Vagina (tissue), 2 donors: Measurements from ENCODE around the gene VMAC.

ENCODE experiments used
- POLR2A ChIP-seq, 2 donors: fragments of 450-650 bp; IDR thresholded peaks; one replicate each; pipeline ENCODE4 v1.6.1; 2017; ENCODE audit warnings: antibody characterized with exemption in 2 of 2, mild to moderate bottlenecking in 2 of 2, moderate library complexity in 2 of 2
- TF ChIP-seq, protein P1 (sequence below), 3 experiments: fragments of 450-650 bp in 2 of 3; fragments of 200-600 bp in 1 of 3; sonication (generic) in 1 of 3; IDR thresholded peaks; one replicate each; pipeline ENCODE4 v1.5.1; 2017 to 2019; ENCODE audit warnings: antibody characterized with exemption in 3 of 3, mild to moderate bottlenecking in 2 of 3, moderate library complexity in 2 of 3

DNA sequence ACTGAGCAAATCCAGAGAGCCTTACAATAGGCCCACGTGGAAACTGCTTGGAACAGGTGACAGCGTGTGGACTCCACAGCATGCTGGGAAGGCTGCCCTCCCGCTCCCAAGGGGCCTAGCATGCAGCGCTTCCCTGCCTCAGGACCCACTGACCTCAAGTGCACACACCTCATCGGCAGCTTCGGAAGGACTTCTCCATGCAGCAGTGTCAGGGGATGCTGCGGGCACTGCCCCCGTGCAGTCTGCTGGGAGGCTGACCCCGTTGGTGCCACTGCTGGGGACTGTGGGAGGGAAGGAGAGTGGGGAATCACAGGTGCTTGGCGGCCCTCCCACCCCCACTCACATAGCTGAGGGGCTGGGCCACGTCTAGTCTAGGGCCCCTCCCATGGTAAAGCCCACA lies 26.6 kb downstream of the VMAC start:
- TF ChIP-seq, protein P1, sequence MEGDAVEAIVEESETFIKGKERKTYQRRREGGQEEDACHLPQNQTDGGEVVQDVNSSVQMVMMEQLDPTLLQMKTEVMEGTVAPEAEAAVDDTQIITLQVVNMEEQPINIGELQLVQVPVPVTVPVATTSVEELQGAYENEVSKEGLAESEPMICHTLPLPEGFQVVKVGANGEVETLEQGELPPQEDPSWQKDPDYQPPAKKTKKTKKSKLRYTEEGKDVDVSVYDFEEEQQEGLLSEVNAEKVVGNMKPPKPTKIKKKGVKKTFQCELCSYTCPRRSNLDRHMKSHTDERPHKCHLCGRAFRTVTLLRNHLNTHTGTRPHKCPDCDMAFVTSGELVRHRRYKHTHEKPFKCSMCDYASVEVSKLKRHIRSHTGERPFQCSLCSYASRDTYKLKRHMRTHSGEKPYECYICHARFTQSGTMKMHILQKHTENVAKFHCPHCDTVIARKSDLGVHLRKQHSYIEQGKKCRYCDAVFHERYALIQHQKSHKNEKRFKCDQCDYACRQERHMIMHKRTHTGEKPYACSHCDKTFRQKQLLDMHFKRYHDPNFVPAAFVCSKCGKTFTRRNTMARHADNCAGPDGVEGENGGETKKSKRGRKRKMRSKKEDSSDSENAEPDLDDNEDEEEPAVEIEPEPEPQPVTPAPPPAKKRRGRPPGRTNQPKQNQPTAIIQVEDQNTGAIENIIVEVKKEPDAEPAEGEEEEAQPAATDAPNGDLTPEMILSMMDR (IDR thresholded peaks at IDR 0.05): no peak
- TF ChIP-seq POLR2A (IDR thresholded peaks at IDR 0.05): no peak
